GM21717 (cell line): ENCODE results near the gene HNRNPM.

Experiments used
- ATAC-seq: cut with Tn5 transposase; IDR thresholded peaks from one replicate; pipeline ENCODE4 v1.9.1; 2021; ENCODE audit warnings: mild to moderate bottlenecking, moderate library complexity; ENCODE audit not compliant: unreplicated experiment

The HNRNPM gene

DNA sequence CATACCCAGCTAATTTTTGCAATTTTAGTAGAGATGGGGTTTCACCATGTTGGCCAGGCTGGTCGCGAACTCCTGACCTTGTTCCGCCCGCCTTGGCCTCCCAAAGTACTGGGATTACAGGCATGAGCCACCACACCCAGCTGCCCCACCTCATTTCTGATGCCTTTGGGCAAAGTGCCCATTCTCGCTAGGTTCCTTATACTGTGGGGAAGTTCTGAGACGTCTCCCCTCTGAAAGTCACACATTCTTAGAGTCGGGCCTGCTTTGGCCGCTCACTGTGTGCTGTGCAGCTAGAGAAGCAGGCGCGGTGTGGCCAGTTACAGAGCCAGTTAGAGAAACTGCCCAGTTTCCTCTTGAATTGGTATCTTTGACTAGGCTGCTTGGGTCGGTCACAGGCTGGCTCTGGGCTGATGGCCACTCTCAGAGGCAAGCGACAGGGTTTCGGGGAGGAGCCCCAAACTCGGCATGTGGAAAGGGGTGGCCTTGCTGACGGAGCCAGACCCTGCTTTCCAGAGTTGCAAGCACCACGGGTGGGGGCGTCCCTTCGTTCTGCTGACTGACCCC, 39.6 kb downstream of the HNRNPM start:
- no peak for ATAC-seq

DNA sequence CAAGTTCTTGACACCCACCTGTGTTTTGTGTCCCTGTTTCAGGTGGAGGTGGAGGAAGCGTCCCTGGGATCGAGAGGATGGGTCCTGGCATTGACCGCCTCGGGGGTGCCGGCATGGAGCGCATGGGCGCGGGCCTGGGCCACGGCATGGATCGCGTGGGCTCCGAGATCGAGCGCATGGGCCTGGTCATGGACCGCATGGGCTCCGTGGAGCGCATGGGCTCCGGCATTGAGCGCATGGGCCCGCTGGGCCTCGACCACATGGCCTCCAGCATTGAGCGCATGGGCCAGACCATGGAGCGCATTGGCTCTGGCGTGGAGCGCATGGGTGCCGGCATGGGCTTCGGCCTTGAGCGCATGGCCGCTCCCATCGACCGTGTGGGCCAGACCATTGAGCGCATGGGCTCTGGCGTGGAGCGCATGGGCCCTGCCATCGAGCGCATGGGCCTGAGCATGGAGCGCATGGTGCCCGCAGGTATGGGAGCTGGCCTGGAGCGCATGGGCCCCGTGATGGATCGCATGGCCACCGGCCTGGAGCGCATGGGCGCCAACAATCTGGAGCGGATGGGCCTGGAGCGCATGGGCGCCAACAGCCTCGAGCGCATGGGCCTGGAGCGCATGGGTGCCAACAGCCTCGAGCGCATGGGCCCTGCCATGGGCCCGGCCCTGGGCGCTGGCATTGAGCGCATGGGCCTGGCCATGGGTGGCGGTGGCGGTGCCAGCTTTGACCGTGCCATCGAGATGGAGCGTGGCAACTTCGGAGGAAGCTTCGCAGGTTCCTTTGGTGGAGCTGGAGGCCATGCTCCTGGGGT, 41.0 kb downstream of the HNRNPM start:
- no peak for ATAC-seq

DNA sequence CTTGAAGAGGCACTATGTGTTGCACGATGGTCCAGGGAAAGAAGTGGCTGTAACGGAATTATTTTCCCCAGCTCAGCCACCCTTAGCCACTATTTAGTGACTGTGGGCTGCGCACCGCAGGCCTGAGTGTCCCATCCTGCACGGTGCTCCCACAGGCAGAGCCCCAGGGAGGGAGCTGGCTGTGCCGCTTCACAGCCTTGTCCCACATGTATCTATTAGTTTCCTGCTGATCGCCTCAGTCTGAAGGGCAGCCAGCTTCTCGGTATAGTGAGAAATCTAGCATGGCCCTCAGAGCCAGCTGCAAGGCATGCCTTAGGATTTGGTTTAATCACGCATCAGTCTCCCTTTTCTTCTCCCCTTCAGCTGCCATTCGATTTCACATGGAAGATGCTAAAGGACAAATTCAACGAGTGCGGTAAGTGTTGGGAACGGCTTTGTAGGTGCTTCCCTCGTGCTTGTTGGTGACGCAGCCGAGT, 41.9 kb downstream of the HNRNPM start:
- no peak for ATAC-seq

DNA sequence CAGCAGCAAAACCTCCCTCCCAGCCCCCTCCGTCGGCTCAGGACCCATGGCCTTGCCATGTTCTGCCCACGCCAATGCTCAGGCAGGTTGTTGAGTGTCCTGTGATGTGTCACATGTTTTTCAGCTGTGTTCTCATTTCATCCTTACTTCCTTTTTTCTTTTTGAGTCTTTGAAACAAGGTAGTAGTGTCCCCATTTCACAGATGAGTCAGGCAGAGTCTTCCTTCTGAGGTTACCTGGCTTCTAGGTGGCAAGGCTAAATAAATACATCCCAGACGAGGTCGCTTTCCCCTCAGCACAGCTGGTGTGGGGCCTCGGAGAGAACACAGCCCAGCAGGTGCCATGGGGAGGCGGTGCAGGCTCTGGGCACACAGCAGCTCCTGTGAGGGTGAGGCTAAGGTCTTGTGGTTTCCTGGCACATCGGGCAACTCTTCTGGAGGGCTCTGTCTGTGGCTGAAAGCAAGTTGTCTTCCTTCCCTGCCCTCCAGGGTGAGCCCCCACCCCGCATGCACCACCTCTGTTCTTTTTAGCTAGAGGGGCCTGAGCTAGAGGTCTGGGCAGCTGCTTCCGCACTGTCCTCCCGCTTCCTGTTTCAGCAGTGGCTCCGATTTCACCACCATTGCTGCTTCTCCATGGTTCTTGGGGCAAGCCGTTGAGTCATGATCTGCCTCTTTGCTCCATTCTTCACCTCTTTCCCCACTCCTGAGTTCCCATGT, 42.5 kb downstream of the HNRNPM start:
- no peak for ATAC-seq

DNA sequence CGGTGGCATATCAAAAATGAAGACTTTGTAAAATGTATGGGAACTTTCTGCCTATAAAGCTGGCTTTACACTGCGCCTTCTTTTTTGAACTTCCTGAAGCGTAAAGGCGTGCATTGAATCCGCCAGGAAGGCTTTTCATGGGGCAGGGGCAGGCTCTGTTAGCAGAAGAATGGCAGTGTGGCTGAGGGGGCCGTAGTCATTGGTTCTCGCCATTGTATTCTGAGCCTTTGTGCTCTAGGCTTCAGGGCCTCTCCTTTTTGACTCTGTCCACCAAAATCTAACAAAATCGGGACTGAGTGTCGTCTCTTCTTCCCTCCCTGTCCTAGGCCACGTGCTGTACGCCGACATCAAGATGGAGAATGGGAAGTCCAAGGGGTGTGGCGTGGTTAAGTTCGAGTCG, 43.6 kb downstream of the HNRNPM start:
- no peak for ATAC-seq

DNA sequence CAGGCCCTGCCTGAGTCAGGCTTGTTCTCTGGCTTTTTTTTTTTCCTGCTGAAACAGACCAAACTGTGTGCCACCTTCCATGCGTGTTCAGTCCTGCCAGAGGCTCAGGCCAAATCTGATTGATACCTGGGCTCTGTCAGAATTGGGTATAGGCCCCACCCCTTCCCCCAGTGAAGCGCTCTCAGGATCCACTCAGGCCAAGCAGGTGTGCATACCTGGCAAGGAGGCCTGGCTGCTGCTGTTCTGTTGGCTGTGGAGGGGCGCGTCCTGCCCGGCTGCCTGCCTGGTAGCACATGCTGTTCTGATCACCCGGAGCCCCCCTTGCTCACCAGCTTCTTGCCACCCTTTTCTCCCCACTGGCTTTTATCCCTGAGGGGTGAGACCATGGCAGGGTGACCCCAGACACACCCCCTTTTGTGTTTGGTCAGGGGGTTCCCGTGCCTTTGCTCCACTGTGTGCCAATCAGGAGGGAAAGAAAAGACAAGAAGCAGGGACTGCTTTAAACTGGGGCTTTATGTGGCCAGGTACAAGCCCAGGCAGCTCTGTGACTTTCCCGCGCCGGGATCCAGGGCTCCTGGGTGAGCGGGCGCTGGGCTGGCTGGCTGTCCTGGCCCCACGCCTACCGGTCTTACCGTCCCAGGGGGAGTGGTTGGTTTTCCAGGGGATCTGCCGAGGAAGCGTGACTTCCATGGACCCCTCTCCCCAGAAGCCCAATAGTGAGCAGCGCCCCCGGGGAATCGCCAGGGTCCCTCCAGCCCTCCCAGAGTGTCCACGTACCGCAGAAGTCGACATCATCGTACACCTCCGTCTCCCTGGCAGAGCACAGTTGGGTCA, 45.0 kb downstream of the HNRNPM start:
- ATAC-seq, result no peak

DNA sequence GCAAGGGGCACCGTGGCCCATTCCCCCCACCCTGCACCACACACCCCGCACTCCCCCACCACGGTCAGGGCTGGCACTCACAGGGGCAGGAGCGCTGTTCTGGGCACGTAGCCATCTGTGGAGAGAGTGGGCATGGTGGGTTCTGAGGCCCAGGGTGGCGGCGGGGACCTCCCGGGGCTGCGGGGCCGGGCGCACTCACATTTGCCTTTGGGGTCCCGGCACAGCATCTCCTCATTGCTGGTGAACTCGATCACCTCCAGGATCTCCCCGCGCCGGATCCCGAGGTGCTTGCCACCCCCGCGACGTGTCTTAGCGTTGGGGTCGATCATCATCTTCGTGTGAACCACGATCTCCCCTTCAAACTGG, 45.6 kb downstream of the HNRNPM start:
- ATAC-seq, result no peak

DNA sequence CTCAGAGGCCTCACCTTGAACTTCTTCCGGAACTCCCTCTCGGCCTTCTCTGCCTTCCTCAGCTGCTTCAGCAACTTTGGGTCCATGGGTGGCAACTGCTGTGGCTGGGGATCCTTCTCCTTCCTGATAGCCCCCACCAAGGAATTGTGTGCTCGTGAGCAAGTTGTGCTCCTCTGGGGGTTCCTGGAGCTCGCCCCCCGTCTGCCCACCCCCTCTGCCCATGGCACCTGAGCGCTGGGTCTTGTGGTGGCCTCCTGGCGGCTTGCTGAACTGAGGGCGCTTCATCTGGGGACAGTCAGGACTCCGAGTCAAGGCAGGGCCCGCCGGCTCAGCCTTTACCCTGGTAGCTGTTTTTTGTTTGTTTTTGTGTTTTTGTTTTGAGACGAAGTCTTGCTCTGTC, 46.1 kb downstream of the HNRNPM start:
- no peak for ATAC-seq

DNA sequence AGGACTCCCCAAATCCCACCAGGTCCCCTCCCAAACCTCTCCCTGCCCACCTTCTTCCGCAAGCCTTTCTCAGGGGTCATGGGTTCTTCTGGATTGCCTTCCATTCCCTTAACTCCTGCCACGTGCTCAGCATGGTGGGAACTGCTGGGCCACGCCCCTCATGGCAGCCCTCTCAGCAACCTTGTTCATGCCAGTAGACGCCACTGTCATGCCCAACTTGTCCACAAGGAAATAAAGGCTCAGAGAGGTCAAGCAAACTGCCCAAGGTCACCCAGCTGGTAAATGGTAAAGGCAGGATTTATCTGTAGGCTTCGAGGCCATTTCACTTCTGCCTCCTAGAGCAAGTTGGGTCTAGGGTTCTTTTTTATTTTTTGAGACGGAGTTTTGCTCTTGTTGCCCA, 46.8 kb downstream of the HNRNPM start:
- ATAC-seq, result no peak

DNA sequence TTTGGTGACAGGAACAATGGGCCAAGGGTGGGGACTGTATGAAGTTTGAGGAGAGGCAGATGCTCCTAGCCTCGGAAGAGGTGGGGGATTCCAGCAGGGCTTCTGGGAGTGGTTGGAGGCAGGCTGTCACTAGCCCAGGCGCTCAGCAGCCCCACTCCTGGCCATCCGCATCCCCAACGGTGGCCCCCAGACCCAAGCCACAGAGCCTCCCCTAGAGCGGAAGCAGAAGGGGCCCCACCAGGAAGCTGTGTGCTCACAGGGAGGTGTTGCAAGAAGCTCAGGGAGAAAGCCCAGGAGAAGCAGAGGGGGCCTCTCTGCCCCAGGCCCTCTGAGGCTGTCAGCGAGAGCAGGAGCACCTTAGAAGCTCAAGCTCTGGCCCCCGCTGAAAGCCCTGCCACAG, 49.4 kb downstream of the HNRNPM start:
- no peak for ATAC-seq

DNA sequence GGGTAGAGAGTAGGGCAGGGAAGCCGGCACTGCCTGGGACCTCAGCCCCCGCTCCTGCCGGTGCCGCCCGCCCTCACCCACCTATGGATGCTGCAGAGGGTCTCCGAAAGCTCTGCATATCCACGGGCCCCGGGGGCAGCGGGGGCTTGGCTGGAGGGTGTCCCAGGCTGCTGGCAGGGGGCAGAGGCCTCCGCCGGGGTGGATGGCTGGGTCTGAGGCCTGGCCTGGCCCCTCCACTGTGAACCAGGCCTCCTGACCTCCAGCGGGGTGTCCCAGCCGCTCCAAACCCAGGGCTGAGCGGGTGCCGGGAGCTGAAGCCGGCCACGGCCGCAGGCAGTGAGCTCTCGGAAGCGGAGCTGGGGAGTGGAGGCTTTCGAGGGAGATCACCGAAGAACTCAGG, 53.5 kb downstream of the HNRNPM start:
- ATAC-seq, result no peak

DNA sequence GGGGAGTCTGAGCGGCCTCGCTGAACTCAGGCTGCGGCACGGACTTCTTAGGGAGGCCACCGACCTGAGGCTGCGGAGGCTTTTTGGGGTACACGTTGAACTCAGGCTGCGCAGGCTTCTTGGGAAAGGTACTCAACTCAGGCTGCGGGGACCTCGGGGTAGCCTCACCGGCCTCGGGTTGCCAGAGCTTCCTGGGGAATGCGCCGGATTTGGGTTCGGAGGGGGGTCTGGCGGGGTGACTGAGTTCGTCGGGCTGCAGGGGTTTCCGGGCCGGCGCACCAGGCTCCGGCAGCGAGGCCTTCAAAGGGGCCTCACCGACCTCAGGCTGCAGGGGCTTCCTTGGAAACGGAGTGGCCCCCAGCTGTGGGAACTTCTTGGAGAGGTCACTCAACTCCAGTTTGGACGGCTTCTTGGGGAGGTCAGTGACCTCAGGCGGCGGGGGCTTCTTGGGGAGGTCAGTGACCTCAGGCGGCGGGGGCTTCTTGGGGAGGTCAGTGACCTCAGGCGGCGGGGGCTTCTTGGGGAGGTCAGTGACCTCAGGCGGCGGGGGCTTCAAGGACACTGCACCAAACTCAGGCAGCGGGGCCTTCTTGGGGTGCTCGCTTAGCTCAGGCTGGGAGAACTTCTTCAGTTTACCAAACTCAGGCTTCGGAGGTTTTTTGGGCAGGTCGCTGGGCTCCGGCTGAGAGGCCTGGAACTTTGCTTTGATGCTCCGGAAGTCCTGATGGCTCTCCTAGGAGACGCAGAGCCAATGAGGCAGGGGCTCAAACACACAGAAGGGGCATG, 54.5 kb downstream of the HNRNPM start:
- no peak for ATAC-seq

DNA sequence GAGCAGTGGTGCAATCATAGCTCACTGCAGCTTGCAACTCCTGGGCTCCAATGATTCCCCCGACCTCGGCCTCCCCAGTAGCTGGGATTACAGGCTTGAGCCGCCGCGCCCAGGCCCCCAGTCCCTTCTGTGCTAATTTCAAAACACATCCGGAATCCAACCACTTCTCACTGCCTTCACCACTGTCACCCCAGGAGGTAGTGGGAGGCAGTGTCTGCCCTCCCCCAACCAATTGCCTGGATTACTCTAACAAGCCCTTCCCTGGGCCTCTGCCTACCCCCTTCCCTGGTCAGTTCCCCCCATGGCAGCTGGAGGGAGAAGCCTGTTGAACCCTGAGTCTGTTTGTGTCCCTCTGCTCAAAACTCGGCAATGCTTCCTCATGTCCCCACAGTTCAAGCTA, 55.4 kb downstream of the HNRNPM start:
- no peak for ATAC-seq

DNA sequence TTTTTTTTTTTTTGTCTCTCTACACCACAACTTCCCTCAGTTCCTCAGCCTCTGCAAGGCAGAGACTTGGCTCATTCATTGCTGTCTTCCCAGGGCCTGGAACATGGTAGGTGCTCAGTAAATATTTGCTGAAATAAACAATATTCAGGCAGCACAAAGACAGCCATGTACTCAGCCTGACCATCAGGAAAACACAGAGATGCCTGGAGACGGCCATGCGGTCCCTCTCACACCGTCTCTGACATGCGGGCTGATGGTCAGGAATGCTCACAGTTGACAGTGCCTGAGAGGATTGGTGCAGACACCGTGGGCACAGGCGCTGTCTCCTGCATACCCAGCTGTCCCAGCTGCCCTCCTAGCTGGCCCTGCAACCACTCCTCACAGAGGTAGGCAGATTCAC, 56.7 kb downstream of the HNRNPM start:
- no peak for ATAC-seq

DNA sequence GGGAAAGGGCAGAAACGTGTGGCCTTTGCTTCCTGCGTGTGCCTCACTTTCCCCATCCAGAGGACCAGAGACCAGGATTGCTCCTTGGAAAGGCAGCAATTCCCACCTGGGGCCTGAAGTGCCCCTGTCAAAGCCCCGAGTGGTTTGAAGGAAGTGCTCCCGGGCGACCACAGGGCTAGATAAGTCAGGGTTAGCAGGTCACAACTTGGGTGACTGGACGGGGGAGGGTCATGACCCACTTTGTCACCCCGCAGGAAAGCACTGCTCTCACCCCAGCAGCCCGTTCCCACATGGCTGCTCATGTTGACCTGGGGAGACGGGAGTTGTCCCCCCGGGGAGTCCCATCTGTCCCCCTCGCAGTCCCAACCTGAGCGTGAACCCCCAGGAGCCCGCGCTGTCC, 57.2 kb downstream of the HNRNPM start:
- ATAC-seq, result no peak

DNA sequence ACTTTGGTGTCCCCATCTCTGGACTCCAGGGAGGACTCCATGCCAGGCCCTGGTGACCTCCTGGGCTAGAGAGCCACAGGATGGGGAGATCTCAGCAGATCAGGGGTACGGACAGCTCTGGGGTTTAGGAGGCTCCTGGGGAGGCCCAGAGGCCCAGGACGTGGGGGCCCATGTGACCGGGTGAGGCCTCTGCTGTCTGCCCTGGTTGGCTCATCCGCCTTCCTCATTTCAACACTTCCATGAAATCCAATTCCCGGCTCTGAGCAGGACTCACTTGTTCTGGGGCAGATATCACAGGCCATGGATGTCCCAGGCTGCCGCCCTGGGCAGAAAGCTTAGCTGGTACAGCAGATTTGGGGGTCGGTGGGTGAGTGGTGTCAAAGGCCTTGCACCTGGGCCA, 58.7 kb downstream of the HNRNPM start:
- ATAC-seq, result no peak

DNA sequence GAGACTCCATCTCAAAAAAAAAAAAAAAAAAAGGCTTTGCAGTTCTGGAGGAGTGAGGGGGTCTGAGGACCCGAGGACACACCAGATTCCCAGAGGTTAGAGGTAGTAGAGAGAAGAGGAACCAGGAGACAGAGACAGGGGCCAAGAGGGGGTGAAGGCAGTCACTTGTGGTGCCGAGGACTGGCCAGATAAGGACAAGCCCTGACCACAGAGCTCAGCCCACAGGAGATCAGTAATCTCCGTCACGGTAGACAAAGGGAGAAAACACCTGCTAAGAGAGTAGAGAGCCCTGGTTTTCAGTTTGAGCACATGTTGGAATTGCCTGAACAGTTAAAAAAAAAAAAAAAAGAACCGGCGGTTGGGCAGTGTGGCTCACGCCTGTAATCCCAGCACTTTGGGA, 59.4 kb downstream of the HNRNPM start:
- no peak for ATAC-seq

DNA sequence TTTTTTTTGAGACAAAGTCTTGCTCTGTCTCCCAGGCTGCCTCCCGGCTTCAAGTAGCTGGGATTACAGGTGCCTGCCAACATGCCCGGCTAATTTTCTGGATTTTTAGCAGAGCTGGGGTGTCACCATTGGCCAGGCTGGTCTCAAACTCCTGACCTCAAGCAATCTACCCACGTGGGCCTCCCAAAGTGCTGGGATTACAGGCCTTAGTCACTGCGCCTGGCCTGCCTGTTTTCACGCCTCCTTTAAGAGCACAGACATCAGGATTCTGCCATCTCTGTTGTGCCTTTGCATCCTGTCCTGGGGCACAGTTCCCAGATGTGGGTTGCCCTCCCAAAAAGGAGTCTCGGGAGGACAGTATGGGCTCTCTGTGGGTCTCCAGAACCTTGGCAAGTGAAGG, 60.1 kb downstream of the HNRNPM start:
- no peak for ATAC-seq

DNA sequence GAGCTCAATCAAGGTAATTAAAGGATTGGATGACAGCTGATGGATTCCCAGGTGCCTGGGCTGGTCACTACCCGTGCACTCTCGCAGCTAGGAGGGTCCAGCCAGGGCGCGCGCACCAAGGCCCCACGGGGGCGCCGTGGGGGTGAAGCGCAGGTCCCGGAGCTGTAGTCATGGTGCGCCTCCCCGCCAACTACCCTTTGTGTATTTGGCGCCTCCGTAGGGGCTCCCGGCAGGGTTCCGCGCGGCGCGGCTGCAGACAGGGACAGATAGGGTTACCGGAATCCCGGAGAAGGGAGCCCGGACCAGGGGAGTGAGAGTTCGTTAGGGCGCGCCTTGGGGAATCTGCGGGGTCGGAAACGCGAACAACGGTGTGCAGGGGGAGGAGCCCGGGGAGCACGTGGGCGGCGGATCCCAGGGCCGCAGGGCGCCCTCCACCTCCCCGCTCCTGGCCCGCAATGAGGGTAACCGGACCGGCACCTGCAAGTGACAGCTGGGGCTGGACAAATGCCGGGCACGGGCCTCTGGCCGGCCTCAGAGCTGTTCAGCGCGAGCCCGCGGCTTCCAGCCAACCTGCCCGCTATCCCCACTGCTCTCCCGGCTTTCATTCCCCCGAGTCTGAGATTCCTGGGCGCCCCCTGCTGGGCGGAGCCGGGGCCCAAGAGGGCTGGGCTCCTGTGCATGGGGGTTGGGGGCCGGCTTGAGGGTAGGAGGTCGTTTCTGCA, 61.1 kb downstream of the HNRNPM start:
- no peak for ATAC-seq

DNA sequence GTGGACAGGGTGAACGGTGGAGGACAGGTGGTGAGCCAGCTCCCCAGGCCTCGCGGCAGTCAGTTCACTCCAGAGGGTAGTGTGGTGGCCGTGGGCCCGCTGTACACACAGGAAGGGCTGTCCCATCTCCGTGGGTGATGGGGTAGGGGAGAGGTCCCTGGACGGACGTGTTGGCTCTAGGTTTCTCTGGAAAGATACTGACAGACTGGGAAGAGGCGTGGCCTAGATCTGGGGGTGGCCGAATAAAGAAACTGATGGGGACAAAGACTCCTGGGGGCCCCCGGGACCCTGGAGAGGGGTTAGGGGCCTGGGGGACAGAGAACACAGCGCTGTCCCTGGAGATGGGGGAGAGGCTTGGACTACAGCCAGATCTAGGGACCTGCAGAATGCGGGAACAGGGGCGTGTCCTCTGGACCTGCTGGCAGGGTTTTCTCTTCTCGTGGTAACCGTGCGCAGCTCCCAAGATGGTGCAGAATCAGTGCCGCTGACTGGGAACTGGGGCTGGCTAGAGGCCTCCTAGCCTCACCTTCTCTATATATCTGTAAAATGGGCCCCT, 61.7 kb downstream of the HNRNPM start:
- ATAC-seq, result no peak
